DMS 273 (cell line): ENCODE measurements around the gene MBD5.

ENCODE experiments used
- DNase-seq: peaks from one replicate; lab custom pipeline; 2025; ENCODE audit not compliant: unreplicated experiment; lab: John Stamatoyannopoulos, UW

MBD5 gene

DNA sequence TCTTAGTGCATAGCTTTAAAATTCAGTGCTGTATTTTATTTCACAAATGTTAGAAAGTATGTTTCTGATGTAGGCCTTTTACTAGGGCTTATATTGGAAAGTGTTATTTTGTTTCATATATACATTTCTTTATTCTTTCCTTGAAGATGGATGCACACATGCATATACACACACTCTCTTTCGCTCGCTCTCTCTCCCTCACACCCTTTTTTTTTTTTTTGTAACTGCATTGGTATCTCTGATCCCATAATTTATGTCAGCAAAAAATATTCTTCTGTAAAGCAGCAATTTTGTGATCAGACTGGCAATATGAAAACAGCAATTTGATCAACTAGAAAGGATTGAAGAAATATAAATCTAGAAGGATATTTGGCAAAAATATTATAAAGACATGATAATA, 2.0 kb downstream of the MBD5 start:
- DNase-seq: no peak

DNA sequence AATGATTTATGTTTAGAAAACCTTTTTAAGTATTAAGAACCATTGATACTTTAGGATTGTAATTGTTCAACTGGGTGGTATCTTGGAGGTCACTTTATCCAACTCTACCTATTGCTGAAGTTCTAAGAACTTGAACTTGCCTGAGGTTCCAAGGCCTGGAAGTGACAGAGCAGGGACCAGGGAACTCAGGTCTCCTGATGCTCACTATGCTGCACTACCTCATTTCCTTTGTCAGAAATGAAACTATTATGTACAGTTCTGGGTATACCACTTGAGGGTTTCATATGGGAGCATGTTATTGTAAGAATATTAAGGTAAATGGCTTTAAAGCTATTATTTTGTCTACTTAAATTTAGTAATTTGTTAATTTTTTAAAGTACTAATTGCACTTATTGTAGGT, 3.0 kb downstream of the MBD5 start:
- no peak for DNase-seq

DNA sequence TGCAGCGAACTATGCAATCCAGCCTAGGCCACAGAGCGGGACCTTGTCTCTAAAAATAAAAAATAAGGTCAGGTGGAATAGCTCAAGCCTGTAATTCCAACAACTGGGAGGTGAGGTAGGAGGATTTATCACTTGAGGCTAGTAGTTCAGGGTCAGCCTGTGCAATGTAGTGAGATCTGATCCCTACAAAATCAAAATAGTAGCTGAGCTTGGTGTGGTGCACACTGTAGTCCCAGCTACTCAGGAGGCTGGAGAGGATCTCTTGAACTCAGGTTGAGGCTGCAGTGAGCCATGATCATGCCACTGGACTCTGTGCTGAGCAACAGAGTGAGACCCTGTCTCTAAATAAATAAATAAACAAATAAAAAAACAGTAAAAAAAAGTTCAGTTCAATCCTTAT, 5.7 kb downstream of the MBD5 start:
- DNase-seq: no peak

DNA sequence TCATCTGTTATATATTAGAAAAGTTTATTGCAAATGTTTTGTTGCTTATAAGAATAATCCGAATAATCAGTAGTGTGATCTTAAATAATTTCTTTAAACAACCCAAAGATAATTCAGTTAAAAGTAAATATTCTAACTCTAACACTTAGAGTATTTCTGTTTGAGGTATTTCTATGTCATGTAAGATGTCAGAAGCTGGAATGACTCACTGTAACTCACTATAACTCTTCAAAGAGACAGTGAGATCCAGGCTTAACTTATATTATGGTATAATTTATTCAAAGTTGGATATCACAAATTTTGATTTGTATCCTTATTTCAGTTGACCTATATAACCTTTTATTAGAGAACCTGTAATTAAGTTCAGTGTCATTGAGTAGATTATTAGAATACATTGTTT, 6.9 kb downstream of the MBD5 start:
- no peak for DNase-seq

DNA sequence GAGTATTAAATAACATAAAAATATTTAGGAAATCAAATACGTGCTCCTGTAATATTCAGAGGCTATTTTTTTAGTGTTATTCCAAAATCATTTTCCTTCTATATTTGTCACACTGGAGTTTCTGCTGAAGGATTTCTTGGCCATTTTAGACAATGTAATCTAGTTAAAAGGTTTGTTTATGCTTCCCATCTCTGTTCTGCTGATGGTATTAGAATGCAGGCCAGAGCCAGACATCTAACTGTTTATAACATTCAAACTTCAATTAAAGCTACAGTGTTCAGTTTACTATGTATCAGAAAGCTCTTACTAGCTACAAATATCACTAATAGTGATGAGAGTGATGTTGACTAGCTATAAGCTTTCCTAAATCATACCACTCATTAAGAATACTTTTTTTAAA, 7.9 kb downstream of the MBD5 start:
- no peak for DNase-seq

DNA sequence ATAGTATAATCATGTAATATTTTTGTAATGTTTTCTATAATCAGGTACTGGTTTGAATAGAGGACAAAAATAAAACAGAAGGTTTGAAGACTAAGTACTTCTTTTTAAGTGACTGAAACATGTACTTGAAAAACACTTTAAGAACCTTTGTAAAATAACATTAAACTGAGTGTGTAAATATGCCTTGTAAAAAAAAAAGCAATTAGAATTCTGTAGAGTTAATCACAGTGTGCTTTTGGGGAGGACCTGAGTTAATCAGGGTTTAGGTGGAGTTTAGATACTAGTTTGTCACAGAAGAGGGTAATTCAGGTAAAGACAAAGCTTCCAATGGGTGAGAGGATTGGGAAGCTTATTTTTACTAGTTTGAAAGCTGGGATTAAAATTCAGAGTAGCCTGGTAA, 10.3 kb downstream of the MBD5 start:
- no peak for DNase-seq

DNA sequence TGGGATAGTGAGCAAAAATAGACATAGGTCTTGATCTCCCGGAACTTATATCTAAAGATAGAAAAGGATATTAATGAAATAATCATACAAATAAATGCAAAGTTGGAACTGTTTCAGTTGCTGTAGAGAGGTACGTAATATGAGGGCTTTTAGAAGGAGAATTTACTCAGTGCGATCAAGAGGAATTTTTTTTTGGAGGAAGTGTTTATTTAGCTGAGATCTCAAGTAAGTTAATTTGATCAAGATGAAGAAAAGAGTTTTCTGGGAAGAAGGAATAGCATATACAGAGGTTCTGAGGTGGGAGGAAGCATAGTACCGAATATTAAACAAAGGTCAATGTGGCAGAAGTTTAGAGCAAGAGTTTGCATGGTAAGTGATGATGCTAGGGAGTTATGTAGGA, 11.3 kb downstream of the MBD5 start:
- no peak for DNase-seq

DNA sequence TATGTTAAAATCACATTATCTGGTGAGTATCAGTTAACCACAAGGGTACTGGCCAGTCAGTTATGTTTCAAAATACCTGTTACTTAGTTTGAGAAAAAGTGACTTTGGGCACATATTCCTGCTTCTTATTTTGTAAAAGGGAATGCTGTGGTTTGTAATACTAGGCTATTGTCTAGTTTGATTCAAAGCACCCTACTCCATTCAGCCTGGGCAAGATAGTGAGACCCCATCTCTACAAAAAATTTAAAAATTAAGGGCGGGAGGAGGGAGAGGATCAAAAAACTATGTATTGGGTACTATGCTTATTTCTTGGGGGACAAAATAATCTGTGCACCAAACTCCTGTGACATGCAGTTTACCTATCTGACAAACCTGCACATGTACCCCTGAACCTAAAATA, 18.9 kb downstream of the MBD5 start:
- no peak for DNase-seq

DNA sequence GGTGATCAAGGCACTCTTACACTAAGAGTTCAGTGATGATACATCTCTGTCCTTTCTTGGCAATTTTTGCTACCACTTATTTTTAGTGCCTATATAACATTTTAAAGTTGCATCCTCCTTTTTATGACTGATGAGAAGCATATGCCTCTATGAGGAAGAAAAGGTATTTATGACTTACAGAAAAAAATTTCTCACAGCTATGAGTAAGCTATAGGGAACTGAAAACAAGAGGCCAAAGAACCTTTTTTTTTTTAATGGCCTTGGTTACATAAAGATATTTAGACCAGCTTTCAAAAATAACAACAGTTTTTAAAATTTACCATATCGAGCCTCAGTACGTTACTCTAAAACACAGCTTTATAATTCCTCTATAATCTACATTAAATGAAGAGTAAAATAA, 21.3 kb downstream of the MBD5 start:
- DNase-seq: no peak

DNA sequence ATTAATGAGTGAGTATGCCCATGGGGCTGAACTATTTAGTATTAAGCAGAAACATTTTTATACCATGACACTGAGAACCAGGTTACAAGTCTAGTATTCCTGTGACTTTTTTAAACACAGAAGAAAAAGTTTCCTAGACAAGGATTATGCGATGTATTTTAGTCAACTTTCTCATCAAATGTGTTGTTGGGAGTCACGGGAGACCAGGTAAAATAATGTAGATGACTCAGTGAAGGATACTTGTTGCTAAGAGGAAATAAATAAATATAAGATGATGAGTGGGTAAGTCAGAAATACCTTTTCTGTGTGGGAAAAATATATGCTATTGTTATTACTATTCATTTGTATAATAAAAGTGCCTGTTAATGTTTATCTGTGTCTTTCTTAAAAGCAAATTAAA, 23.4 kb downstream of the MBD5 start:
- no peak for DNase-seq

DNA sequence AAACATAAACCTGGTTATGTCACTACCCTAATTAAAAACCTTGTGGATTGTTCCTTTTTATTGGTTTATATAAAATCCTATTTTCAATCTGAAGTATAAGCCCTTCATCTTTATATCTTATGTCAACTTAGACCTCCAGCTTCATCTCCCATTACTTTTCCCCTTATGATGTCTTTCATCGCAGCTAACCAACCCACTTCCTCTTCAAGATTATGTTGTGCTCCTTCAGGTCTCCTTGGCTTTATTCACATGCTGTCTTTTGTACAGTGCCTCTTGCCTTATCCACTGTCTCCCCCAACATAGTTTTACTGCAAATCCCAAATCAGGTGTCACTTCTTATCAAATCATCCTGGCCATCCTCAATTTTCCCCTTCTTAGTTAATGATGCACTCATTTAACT, 25.9 kb downstream of the MBD5 start:
- no peak for DNase-seq

DNA sequence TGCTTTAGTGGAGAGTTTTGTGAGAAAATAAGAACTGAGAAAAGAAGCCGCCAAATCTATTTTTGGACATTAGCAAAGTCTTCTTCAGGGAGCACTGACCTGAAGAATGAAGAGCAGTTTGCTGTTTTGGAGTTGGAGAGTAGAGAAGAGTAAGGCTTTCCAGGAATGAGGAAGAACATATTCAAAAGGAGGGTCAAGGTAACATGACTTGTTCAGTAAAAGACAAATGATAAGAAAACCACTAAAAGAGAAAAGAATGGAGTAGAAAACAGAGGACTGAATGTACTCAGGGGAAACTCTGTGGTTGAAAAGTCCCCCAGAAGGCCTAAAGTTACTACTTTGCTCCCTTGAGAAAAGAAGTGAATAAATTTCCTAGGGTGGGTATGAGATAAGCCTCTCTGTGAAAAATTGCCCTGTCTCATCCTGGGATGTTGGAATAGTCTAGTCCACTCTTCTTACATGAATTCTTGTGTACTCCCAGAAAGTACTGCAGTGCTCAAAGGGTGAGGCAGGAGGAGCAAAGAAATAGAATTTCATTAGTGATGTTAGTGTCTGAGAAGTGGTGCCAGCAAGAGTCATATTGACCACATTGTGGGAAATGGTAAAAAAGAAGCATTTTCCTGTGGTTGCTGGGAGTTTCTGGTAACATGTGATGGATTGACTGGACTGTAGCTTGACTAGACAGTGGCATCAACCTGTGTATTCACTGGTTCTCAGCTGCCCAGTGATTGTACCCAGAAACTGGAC, 27.8 kb downstream of the MBD5 start:
- DNase-seq: no peak

DNA sequence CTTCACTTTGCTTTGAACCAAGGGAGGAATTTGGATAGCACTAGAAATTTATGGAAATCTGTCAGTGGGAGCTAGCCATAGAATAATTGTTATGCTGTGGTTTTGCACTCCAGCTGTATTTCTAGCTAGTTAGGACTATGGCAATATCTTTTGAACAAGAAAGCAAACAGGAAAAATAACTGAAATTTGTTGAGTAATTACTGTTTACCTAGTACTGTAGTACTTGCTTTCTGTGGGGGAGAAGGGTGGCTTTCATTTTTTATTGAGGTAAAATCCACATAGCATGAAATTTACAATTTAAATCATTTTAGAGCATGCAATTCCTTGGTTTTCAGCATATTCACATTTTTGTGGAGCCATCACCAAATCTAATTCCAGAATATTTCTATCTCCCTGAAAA, 28.4 kb downstream of the MBD5 start:
- no peak for DNase-seq

DNA sequence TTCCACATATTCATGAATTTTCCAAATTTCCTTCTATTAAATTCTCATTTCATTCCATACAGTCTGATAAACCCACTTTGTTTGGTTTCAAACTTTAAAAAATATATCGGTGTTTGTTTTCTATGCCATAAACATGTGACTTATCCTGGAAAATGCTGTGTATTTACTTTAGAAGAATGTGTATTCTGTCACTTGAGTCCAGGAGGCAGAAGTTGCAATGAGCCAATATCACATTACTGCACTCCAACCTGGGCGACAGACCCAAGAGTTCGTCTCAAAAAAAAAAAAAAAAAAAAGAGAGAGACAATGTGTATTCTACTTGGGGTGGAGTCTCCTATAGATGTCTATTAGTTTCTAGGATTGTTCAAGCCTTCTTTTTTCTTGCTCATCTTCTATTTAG, 31.8 kb downstream of the MBD5 start:
- no peak for DNase-seq

DNA sequence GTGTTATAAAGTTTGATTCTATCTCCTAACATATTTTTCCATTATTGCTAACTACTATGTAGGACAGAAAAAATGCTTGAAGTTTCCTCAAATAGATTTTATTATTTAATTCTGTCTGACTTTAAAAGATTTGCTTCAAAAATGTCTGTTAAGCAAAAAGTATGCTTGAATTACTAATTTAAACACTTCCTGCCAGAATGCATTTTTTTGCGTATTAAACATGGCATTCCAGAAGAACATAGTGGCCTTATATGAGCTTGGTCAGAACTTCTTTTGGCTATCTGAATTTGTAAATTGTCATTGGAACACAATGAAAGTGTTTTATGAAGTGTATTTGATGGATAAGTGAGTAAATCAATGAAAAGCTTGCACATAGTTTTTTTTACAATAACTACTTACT, 37.8 kb downstream of the MBD5 start:
- no peak for DNase-seq

DNA sequence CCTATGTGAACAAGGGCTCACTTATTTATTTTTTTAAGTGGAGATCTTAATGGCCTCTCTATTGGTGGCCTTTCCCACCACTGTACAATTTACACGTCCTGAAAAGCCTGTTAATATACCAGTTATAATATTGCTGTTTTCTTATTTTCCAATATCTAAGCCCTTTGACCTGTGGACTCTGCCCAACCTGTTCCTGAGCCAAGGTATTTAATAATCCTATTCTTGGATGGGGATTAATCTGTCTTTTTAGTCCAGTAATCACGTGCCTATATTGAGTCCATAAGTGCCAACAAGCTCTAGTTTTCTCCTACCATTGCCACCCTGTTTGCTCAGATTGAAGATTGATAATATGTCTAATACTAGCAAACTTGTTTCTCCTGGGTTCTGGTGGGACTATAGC, 42.7 kb downstream of the MBD5 start:
- no peak for DNase-seq

DNA sequence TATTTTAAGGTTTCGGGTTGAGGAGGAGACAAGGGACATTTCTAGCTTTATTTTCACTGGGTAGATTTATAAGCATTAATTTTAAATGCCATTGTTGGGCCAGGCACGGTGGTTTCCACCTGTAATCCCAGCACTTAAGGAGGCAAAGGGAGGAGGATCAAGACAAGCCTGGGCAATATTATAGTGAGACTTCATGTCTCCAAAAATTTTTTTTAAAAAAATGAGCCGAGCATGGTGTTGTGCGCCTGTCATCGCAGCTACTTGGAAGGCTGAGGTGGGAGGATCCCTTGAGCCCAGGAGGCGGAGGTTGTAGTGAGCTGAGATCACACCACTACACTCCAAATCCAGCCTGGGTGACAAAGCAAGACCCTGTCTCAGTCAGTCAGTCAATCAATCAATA, 45.0 kb downstream of the MBD5 start:
- DNase-seq: no peak

DNA sequence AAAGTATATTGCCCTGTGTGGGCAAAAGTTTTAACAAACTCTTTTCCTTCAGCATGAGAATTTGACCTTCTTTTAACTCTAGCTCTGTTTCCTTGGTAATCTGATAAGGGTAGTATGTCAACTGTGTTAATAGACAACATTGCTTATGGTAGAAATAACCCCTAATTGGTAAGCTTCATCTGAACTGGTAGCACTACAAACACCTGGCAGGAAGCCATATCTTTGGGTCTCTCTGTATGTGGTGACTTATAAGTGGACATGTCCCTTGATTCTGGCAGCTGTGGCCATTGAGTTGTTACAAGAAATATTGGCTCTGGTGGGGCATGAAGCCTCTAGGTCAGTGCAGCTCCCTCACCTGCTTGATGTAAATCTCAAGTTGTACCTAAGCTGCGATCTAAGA, 46.9 kb downstream of the MBD5 start:
- DNase-seq: no peak

DNA sequence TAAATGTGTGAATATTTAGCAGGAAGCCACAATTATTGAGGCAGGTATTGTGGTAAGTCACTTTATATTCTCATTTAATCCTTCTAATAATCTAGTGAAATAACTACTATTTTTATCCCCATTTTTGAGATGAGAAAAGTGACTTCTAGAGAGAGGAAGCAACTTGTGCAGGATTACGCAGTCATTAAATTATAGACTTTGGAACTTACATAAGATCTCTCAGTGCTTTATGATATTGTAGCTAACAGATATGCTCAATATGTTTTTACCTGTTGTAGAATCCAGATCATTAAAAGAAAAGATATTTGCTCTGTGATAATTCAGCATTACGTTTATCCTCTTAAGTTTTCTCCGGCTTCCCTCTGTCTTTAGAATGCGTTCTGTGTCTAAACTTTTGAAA, 50.5 kb downstream of the MBD5 start:
- no peak for DNase-seq

DNA sequence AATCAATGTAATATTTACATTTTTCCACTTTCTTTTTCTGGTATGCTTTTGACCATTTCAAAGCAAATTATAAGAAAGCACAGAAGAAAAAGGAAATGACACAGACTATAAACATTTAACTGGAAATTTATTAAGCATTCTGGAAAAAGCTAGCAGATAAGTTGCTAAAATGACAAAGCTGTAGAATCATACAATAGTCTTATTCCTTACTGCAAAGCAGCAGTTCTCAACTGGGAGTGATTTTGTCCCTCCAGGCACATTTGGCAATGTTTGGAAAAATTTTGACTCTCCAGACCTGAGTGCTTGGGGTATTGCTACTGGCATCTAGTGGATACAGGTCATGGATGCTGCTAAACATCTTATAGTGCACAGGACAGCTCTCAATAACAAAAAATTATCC, 75.1 kb downstream of the MBD5 start:
- DNase-seq: no peak

DNA sequence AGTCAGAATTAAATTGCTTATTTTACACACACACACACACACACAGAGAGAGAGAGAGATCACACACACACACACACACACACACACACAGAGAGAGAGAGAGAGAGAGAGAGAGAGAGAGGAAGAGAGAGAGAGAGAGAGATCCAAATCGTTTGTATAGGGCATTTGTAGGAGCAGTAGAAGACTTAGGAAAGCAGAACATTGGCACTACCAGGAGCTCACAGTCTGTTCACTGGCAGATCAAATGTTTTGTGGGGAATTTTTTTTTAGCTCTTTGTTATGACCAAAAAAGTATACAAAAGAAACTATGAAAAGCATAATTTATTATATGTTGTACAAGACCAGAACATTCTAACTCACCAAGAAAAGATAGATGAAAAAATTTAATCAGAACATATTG, 81.8 kb downstream of the MBD5 start:
- DNase-seq: no peak

DNA sequence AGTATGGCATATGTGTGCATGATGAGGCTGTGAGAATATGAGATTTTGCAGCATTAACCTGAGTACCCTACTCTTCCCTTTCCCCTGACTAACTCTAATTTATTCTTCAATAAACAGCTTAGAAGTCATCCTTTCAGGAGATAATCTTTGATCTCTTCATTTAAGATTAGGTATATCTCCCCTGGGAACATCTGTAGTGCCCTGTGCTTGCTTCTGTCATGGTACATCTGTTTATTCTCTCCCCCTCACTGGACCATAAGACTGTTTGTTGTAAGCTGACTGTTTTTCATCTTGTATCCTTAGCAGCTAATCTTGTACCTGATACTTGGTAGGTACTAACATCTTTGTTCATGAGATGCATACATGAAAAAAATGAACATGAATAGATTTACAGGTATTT, 83.1 kb downstream of the MBD5 start:
- DNase-seq: no peak

DNA sequence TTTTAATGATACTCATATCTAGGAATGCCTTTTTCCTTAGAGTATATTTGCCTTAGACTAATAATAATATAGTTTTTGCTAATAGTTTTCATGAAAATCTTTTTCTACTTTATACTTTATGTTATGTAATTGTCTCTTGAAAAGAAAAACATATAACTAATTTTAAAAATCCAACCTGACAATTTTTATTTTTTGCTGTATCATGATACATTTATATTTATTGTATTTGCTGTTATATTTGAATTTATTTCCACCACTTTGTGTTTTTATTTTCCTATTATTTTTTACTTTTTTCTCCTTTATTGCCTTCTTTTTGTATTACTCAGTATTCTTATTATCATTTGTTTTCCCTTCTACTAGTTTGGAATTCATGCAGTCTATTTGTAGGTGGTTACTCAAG, 85.4 kb downstream of the MBD5 start:
- DNase-seq: no peak

DNA sequence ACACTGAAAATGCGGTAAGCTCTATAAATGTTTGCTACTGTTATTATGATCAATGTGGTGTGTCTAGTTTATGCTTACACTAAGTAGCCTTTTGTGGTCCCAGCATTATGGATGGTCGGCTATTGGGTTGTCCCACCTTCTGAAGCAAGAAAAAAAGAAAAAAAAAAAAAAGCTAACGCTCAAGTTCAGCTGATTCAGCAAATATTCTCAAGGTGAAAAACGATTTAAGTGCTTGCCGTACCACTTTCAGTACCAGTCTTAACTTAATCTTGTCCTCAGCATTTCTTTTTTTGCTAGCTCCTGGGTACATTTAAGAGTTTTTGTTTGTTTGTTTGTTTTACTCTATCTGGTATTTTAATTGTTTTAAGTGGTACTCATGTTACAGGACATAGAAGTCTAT, 87.5 kb downstream of the MBD5 start:
- DNase-seq: no peak
